GM12875 (cell line): ENCODE results near the gene VAV2.

ENCODE experiments used
- H3K4me3 ChIP-seq: one replicate; pipeline ENCODE4 v1.5.1; 2011; ENCODE audit warnings: low read depth, low read length, control low read depth
- CTCF ChIP-seq: IDR thresholded peaks from 2 replicates; pipeline ENCODE4 v1.5.1; 2011; ENCODE audit warnings: low read depth, mild to moderate bottlenecking, control low read depth, inconsistent platforms, low read length, moderate library complexity, borderline replicate concordance; ENCODE audit not compliant: insufficient read depth

Gene VAV2

DNA sequence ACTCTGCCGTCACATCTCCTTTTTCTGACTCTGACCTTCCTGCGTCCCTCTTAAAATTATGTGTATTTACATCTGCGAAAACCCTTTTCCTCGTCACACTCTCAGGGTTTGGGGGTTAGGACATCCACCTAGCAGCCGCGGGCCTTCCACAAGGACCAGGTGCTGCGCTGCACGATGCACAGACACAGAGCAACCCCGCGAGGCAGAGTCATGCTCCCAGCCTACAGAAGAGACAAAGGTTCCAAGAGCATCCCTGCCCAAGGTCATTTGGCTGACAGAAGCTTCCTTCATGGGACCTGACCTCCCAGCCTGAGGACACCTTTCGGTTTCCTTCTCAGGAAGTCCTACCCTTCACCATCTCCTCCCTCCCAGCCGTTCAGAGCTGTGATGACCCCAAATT, 135.3 kb downstream of the VAV2 start:
- H3K4me3 ChIP-seq: no peak overlapping the region
- no peak for TF ChIP-seq CTCF

DNA sequence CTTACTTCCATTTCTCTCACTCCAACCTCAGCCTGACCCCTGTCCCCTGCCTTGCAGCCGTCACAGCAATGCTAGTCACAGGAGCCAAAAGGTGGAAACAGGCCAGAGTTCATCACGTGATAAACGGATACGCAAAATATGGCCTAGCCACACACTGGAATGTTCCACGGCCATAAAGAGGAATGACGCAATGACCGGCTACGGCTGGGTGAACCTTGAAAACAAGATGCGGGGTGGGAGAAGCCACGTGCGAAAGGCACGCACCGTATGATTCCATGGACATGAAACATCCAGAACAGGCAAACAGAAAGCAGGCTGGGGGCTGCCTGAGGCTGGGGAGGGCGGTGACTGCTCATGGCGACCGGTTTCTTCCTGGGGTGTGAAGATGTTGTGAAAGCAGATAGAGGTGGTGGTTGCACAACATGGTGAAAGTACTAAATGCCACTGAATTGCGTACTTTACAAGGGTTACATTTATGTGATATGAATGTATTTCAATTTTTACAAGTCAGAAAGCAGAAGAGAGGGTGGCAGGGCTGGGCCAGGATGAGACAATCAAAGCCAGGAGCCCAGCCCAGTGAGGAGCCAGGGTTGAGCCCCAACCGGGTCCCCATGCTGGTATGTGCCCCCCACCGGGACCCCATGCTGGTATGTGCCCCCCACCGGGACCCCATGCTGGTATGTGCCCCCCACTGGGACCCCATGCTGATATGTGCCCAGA, 136.2 kb downstream of the VAV2 start:
- H3K4me3 ChIP-seq: no peak overlapping the region
- no peak for TF ChIP-seq CTCF

- no peak for TF ChIP-seq CTCF
- H3K4me3 ChIP-seq: no peak overlapping the region
Measured at GRCh38 chr9:133855371-133855770, 136.8 kb downstream of the VAV2 start.

DNA sequence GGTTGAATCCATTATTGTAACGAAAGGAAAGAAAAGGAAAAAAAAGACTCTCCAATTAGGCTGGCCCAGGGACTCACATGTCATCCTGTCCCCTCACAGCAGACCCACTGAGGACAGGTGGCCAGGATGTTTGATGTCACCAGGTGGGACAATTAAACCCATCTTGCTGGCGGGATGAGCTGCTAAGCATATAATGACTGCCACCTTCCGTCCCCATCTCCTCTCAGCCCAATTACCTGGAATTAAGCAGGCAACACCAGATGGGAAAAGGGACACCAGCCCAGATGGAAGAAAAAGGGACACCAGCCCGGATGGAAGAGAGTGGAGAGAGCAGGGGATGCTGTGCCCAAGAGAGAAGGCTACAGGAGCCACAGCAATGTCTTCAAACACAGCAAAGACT, 137.4 kb downstream of the VAV2 start:
- no peak for TF ChIP-seq CTCF
- H3K4me3 ChIP-seq: no peak overlapping the region

DNA sequence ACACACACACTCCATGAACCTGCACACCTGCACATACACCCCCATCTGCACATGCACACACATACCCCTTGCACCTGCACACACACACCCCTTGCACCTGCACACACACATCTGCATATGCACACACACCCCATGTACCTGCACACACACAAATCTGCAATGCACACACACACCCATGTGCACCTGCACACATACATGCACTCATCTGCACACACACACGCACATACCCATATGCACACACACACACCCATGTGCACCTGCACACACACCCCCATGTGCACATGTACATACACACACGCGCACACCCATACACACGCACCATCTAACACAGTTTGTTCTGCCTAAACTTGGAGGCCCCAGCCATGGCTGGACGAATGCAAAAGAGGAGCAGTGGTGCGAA, 138.1 kb downstream of the VAV2 start:
- no peak for TF ChIP-seq CTCF
- no peak overlapping the region for H3K4me3 ChIP-seq

- no peak for TF ChIP-seq CTCF
Measured at GRCh38 chr9:133853331-133853730, 138.8 kb downstream of the VAV2 start.

DNA sequence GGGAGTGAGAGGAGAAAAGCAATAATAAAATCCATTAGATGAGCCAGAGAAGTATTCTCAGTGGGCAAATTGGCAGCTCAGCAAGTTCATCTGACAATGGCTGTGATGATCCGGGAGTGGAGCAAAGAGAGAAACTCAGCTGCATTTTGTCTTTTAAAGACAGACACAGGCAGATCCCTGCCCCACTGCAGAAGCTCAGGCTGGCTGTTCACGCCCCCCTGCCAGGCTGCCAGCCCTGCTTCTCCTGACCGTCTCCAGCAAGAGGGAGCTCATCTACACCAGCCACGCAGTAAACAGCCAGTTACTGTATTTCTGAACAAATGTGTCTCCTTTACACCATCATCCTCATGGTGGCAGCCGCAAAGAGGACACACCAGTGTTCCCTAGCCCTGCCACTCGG, 139.7 kb downstream of the VAV2 start:
- TF ChIP-seq CTCF: no peak
- H3K4me3 ChIP-seq: no peak overlapping the region

More at GRCh38 chr9:133853331-133853730, 138.8 kb downstream of the VAV2 start:
- H3K4me3 ChIP-seq: no peak overlapping the region
